Activated CD8-positive, alpha-beta memory T cell treated with anti-CD3 and anti-CD28 coated beads, Interleukin-2, amount 50 U/mL, for 24 hours (primary cell): Measurements from ENCODE around the gene CRYZL1.

Experiments
- DNase-seq: peaks from one replicate; pipeline ENCODE4 v3.0.0-alpha.2; 2020; ENCODE audit errors: extremely low read depth

The CRYZL1 gene

DNA sequence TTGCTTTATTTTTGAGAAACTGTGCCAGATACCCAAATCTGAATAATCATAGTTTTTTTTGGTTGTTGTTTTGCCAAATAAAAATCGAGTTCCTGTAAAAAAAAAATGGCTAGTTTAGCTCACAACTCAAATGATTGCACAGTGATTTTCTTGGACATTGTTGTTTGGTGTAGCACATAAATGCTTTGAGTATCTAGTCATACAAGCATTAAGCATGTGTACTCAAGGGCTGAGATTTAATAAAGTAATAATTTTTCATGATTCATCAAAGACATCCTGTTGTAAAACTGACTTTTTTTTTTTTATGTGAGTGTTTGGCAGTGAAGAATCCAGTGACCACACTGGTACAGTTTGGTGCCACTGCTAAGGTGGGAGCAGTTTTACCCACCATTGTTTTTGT is 19.6 kb upstream of the CRYZL1 start:
- no peak for DNase-seq

DNA sequence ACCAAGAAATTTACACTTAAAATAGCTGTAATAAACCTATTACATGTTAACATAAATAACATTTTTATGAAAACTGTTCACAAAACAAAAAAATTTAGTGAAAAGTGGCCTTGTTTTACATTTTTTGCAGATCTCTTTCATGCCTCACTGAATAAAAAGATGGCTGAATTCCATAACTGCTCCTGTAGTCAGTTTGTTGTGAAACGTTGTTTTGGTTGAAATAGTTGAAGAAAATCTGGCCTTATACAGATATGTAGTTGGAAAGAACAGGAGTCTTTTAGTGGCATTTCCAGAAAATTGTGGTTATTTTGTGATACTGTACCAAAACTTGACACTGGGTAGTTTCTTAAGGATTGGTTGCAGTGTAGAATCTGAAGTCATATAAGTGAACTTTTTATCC is 18.9 kb upstream of the CRYZL1 start:
- DNase-seq: no peak

DNA sequence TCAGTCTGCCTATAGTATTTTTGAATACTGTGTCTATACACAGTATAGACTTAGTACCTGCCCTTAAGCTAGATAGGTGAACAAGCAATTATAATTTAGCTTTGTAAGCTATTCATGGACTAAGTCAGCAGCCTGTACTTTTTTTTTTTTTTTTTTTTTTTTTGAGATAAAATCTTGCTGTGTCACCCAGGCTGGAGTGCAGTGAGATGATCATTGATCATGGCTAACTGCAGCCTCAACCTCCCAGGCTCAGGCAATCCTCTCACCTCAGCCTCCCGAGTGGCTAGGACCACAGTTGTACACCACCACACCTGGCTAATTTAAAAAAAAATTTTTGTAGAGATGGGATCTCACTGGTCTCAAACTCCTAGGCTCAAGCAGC is 18.0 kb upstream of the CRYZL1 start:
- no peak for DNase-seq

DNA sequence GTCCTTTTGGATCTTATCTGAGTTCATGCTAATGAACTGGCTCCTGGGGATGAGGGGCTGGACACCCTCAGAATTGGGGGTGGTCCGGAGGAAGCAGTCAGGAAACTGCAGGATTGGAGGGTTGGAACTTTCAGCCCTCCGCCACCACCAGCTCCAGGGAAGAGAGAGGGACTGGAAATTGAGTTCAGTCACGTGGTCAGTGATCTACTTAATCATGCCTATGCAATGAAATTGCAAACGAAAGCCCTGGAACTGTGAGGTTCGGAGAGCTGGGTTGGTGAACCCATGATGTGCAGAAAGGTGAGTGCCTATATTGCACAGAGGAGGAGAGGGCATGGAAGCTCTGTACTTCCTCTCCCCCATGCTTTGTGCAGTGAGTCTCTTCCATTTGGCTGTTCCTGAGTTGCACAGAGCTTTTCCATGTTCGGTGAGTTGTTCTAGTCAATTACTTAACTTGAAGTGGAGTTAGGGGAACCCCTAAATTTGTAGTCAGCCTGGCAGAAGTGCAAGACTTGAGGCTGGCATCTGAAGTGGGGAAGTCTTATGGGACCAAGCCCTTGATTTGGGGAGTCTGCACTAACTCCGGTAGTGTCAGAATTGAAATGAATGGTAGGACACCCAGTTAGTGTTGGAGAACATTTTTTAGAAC is 17.5 kb upstream of the CRYZL1 start:
- no peak for DNase-seq

DNA sequence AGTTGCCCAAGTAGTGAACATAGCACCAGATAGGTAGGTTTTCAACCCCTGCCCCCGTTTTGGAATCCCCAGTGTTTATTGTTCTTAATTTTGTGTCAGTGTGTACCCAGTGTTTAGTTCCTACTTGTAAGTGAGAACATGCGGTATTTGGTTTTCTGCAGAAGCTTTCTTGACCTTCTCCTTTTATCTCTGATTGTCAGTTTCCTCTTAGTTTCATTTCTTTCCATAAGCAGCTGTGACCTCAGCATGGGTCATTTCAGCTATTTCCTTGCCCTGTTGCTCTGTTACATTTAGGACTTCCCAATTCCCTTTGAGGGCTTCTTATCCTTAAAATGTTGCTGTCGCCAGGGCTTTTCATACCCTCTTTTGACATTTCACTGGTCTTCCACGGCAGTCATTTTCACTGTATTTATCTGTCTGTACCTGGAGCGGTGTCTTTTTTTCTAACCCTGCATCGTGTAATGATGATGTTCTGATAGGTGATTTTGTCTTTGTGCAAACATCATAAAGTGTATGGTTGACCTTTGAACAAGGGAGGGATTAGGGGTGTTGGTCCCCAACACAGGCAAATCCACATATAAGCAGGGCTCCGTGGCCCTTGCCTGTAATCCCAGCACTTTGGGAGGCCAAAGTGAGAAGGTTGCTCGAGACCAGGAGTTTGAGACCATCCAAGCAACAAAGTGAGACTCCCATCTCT is 15.7 kb upstream of the CRYZL1 start:
- DNase-seq: no peak

DNA sequence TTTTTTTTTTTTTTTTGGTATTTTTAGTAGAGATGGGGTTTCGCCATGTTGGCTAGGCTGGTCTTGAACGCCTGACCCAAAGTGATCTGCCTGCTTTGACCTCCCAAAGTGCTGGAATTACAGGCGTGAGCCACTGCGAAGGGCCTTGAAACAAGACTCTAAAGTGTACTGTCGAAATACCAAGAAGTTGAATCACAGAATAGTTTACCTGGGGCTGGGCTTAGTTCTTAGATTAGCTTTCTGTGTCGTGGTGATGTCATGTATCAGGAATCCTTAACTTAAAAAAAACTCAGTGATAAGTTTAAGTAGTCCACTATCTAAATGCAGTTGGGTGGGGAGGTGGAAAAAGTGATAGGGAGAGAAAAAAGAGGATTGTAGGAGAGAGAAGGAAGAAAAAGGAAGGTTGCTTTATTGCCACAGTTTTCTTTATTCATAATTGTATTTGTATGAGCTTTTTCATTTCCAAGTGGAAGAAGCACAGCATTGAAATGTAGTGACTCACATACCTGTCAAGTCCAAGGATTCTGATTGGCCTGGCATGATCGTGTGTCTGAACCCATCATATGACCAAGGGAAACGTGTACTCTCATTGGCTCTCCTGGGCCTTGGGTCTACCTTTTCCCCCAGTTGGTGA is 14.2 kb upstream of the CRYZL1 start:
- no peak for DNase-seq

DNA sequence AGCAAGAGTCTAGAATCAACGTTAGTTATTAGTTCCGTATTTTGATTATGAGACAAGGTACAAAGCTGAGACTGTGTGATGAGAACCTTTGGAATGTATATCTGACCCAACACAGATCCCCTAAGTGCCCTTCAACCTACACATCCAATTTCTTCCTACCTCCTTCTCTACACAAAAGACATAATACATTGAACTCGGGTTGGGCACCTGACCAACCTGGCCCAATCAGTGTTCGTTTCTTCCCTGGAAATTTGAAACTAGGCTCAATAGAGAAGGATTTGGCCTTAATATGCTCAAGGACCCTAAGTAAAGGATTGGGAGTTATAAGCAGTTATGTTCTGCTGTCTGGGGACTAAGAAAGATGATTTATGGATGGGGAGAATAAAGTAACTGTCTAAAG is 12.9 kb upstream of the CRYZL1 start:
- no peak for DNase-seq

DNA sequence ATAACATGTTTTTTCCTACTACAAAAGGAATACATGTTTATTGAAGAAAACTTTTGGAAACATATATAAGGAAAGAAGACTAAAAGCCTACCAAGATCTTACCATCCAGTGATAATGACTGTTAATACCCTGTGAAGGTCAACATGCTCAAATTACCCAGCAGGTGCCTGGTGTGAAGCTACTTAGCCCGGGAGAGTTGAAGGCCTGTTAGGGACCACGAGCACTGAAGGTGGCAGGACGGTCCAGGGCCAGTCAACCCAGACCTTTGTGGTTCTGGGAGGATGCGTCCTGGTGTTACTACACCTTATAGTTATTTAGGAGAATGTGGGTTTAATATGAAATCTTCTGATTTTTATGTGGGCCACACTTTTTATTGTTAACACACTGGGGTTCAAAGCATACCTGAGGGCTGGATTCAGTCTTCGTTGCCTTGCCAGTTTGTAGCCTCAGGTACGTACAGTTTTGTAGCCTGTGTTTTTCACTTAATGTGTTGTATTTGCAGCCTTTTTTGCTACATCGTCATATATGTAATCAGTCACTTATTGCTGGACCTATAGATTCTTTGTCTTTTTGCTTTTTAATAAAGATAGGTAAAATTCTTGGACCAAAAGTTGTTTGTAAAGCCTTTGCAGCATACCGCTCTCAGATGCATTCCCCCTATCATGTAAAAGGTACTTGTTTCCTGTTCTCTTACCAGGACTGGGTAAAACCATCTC is 10.6 kb upstream of the CRYZL1 start:
- no peak for DNase-seq

DNA sequence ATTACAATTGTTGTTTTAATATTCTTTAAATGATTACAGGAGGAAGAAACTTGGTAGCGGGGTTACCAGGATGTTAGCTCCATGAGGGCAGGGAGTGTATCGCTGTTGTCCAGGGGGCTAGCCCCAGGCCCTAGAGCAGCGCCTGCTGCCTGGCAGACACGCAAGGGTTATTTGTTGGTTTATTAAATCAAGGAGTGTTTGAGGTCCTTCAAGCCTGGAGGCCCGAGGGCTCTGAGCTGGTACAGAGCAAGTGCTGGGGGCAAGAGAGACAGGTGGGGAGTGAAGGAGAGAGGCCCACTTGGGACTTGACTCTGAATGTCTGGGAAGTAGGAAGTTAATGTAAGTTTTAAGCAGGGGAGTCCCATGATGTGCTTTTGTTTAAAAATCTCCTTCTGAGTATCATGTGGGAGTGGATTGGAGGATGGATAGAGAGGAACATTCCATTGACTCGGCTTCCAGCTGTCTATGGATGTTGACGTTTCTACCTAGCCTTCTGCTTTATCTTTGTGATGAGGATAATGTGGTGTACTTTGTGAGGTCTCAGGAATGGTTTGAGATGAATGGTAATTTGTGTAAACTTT is 9.5 kb upstream of the CRYZL1 start:
- no peak for DNase-seq

DNA sequence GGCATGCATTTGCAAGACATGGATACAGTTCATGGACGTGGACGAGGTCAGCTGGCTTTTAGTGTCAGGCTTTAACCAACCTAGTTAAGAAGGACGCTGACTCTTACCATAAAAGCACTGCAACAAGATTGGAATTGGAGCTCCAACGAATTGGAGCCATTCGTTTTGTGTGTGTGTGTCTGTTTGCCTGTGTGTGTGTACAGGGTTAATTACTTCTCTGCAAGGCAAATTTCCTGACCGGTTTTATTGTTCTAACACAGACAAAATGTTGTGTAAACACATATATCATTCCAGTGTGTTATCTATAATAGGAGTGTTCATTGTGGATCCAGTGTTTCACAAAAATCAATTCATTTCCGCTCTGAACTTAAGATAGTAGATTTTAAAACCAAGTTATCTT is 8.7 kb upstream of the CRYZL1 start:
- no peak for DNase-seq

DNA sequence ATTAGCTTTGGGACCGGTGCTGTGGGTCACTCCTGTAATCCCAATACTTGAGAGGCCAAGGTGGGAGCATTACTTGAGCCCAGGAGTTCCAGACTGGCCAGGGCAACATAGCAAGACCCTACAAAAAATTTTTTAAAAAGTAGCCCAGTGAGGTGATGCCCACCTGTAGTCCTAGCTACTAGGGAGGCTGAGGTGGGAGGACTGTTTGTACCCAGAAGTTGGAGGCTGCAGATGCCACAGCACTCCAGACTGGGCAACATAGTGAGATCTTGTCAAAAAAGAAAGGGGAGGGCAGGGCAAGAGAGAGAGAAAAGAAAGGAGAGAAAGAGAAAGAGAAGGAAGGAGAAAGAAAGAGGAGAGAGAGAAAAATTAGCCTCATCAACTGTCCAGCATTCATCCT is 7.0 kb upstream of the CRYZL1 start:
- no peak for DNase-seq

DNA sequence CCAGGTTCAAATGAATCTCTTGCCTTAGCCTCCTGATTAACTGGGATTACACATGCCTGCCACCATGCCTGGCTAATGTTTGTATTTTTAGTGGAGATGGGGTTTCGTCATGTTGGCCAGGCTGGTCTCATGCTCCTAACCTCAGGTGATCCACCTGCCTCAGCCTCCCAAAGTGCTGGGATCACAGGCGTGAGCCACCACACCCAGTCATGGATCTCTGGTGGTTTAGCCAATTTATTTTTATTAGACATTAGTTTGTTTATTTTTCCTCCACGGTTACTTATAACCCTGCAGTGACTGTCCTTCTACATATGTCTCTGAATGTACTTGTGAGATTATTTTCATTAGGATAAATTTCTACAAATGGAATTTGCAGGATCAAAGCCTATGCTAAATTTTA is 6.0 kb upstream of the CRYZL1 start:
- no peak for DNase-seq

DNA sequence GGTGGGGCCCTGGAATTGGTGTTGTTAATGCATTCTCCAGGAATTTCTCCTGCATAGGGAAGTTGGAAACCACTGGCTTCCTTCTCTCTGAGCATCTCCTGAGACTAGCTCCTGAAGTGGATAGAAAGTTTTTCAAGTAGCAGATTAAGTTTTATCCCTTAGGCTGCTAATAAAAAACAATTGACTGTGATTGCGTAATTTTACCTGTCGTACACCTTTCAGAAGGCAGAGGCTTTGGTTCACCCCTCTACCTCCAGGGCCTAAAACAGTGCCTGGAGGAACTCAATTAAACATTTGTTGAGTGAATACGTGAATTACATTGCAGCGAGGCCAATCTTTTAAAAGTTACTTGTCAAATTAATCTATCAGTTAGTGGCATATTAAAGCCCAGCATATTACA is 4.2 kb upstream of the CRYZL1 start:
- DNase-seq: no peak

DNA sequence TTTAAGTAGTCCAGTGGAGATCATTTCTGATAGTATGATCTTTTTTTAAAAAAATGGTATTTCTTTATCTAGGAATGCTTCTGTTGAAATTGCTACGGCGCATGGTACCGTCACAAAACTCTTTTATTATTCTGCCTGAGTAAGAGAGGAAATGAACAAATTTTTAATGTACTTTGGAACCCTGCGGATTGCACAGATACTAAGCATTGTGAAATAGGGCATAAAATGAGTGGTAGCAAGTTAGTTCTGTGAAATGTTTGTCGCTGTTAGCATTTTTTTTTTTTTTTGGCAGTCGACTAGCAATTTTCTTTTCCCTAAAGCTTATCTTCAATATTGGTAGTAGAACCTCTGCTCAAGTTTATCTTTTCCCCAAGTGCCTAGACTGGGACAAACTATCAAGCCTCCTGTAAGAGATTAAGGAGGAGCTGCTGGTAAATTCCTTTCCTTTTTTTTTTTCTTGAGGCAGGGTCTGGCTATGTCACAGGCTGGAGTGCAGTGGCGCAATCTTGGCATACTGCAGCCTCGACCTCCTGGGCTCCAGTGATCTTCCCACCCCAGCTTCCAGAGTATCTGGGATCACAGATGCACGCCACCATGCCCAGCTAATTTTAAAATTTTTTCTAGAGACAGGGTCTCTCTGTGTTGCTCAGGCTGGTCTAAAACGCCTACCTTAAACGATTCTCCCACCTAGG is 3.0 kb upstream of the CRYZL1 start:
- DNase-seq: no peak

DNA sequence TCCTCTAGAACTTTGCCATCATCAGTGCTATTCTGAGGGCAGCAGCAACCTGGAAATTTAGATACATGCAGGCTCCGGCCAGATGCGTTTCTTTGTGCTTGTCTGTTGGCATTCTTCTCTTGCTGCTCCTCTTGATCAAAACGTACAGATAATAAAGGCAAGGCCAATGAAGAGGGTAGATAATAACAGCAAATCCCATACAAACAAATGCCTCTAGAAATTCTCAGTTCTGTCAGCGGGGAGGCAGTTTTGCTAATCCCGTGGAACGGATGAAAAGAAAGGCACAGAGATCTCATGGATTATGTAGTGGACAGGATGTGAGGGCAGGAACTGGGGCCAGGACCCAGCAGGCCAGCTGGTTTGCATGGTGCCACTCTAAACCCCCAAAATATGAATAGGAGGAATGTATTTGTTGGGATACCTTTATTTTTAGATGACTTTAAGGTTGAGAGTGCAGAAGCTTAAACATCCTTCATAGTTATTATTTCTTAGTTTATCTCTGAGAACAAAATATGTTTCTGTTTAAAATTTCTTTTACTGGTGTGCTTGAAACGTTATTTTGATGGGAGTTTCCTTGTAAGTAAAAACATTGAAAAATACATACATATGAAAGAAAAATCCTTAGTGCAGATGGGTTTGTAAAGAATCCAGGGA is 2.2 kb upstream of the CRYZL1 start:
- DNase-seq: no peak

DNA sequence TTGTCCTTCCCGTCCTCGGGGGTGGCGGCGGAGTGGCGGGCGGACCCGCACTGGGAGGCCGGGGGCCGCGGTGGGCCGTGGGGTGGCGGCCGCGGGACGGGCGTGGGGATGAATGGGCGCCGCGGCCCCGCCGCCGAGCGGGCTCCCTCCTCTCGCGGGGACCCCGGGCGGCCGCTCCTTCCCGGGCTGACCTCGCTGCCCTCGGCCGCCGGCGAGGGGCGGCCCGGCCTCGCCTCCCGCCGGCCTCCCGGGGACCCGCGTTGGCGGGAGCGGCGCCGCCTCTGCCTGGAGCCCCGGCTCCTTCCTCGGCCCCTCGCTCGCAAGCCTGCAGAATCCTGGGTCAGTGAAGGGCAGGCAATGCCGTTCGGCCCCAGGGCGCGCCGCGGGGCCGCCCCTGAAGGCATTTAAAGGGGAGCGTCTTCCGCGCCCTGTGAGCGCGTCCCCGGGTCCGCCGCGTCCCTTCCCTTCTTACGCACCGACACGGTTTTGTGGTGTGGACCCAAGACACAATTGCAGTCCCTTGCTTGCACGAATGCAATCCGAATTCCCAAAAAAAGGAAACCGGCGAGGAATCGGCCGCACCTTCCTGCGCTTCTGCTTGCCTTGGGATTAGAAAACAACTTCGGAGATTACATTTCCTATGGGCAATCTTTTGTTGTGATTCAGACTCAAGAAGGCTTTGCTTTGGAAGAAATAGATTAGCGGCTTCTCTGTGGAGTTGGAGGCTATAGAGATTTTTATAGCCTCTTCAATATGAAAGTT is 1.5 kb upstream of the CRYZL1 start:
- no peak for DNase-seq

DNA sequence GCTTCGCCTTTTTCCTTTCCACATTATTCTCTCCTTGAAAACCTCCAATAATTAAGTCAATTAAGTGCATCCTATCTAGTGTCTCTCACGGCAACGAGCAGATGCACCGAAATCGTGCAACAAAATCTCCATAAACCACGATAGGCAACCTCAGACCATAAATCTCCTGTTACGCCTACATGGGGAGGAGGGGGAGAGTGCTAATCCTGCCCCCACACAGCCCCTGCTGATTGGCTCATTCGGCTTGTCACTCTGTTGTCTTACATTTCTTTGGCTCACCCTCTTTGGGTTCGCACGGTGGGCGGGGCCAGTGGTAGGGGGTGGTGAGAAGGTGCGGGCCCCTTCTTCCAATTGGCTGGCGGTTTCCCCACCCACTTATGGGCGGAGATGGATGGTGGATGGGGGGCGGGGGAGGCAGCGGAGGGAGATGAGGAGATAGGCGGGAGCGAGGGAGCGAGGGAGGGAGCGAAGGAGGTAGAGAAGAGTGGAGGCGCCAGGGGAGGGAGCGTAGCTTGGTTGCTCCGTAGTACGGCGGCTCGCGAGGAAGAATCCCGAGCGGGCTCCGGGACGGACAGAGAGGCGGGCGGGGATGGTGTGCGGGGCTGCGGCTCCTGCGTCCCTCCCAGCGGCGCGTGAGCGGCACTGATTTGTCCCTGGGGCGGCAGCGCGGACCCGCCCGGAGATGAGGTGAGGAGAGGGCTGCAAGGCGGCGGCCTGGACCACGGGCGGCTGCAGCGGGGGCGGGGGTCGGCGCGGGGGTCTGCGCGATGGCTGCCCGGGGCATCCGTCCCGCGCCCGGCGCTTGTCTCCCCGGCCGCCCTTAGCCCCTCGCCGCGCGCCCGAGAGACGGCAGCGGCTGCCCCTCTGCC is 720 bp upstream of the CRYZL1 start, which contains the start of gene ITSN1:
TSS of gene ITSN1 (plus strand) at position 475 of the 869 bp plus-strand sequence. CDS start 76,328 bp downstream, outside the sequence.
- peak; percentile 100 for DNase-seq

DNA sequence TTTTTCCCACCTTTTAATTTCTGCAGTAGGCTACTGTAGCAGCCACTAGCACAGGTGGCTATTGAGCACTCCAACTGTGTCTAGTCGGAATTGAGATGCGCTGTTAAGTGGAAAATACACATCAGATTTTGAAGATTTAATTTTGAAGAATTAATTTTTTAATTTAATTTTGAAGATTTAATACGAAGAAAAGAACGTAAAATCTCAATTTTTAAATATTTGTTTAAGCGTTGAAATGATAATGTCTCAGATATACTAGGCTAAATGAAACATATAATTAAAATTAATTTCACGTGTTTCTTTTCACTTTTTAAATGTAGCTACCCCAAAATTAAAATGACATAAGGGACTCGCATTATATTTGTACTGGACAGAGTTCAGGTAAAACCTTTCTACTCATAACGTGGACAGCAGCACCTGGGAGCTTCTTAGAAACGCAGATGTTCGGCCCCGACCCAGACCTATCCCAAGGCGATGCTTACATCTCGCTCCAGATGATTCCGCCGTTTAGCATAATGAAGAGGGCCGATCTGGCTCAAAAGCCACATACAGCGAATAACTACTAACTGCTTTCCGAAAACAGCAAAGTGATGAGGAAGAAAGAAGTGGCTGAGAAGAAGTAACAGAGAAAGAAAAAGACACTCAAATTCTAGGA is 717 bp downstream of the CRYZL1 start:
- no peak for DNase-seq

DNA sequence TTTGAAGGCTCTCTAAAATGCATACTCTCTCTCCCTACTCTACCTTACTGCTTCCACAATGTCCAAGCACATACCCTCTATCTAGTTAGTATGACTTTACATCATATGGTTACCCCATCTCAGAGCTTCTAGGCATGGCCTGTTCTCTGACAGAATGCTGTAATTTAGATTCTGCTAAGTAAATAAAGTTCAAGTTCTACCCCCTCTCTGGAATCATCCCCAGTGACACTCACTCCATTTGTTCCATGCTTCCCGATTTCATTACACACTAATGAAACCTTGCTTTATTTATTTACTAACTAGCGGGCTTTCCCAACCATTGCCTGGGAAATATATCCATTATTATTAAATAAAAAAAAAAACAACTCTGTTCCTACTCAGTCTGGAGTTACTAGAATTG is 7.3 kb downstream of the CRYZL1 start:
- DNase-seq: no peak
